ENCODE measurements around the gene EBP.

GRCh38 chrX:48540028-48540375 is 18.4 kb downstream of the EBP start:
- TF ChIP-seq CTCF (IDR thresholded peaks at IDR 0.05) (no peak), POLR2A (IDR thresholded peaks at IDR 0.05) (no peak)
